D721Med (cell line): Measurements from ENCODE around the gene TUBB3.

Experiments used
- DNase-seq: peaks from one replicate; pipeline ENCODE4 v3.0.0; 2011; ENCODE audit warnings: low spot score; ENCODE audit not compliant: insufficient read length
- FAIRE-seq: peaks from 2 replicates; lab custom pipeline; 2011; peaks lifted over from hg19 to GRCh38; lab: Jason Lieb, UNC
- TF ChIP-seq, protein P1 (sequence below): IDR thresholded peaks from 2 replicates; pipeline ENCODE4 v1.5.1; 2012; ENCODE audit warnings: mild to moderate bottlenecking, control low read depth; ENCODE audit not compliant: insufficient read depth; ENCODE audit errors: missing control alignments

The TUBB3 gene

DNA sequence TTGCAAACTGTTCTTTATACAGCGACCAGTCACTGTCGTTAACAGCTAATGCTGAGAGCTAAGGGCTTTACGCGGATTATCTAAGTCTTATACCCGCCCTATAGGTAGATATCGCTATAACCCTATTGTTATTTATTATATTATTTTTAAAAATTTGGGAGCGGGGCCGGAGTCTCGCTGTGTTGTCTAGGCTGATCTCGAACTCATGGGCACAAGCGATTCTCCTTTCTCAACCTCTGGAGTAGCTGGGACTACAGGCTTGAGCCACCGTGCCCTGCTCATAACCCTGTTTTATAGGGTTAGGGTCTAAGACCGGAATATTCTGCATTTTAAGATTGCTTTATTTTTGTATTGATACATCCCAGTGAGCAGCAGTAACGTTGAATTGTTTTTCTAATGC is 50.1 kb downstream of the TUBB3 start:
- DNase-seq: no peak
- no peak for FAIRE-seq
- TF ChIP-seq, protein P1, sequence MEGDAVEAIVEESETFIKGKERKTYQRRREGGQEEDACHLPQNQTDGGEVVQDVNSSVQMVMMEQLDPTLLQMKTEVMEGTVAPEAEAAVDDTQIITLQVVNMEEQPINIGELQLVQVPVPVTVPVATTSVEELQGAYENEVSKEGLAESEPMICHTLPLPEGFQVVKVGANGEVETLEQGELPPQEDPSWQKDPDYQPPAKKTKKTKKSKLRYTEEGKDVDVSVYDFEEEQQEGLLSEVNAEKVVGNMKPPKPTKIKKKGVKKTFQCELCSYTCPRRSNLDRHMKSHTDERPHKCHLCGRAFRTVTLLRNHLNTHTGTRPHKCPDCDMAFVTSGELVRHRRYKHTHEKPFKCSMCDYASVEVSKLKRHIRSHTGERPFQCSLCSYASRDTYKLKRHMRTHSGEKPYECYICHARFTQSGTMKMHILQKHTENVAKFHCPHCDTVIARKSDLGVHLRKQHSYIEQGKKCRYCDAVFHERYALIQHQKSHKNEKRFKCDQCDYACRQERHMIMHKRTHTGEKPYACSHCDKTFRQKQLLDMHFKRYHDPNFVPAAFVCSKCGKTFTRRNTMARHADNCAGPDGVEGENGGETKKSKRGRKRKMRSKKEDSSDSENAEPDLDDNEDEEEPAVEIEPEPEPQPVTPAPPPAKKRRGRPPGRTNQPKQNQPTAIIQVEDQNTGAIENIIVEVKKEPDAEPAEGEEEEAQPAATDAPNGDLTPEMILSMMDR: no peak

DNA sequence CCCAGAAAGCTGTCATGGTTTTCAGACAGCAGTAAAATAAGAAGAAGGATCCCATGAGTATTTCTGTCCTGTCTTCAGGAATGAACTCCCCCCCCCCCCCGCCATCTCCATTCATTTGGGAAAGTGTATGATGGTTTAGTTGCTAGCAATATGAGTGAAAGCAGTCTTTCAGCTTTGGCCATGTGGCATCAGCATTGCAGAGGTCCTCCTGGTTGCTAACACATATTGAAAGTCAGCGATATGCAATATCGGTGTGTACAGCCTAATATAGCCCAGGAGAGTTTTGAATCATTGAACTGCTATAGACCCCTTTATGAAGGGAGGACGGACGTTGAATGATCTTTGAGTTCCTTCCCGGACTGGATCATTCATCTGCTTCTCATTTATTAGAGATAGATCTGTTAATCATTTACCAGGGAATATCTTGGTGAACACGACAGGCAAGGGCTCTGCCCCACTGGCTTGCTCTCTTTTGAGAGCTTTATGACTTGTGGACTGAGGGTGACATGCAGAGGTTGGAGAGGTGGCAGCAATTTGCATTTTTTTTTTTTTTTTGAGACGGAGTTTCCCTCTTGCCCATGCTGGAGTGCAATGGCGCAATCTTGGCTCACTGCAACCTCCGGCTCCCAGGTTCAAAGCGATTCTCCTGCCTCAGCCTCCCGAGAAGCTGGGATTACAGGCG is 50.7 kb downstream of the TUBB3 start:
- no peak for FAIRE-seq
- DNase-seq: no peak
- TF ChIP-seq, protein P1: no peak

DNA sequence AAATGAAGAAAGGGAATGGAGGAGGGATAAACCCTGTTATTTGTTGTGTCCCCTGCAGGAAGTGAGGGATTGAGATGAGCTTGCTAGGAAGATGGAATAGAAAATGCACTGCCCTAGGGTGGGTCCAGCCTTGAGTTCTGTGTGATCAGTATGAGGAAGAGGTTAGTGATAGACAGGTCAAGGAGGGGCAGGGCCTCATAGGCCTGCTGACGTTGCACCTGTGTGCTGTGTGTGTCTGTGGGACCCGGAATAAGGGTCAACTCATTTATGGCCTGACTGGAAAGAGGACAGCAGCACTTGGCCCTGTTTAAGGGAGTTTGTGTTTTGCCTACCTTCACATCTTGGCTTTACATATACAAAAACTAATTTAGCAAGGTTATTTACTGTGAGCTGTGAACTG is 51.7 kb downstream of the TUBB3 start:
- TF ChIP-seq, protein P1: no peak
- no peak for FAIRE-seq
- DNase-seq: no peak

DNA sequence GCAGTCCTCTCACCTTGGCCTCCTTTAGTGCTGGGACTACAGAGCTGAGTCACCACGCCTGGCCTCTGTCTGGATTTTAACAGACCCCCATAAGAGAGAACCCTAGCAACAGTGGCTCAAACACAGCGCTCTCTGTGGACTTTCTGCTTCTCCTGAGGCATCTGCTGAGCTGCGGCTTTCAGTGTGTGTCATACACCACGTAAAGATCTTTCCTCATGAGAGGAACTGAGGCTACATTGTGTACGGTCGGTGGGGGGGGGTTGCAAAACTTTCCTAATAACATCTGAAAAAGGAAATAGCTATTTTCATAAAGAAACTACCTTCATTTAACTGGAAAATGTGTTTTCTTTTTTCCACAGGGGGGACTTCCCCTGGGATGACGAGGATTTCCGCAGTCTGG is 58.3 kb downstream of the TUBB3 start:
- TF ChIP-seq, protein P1: no peak
- FAIRE-seq: no peak
- DNase-seq: no peak

DNA sequence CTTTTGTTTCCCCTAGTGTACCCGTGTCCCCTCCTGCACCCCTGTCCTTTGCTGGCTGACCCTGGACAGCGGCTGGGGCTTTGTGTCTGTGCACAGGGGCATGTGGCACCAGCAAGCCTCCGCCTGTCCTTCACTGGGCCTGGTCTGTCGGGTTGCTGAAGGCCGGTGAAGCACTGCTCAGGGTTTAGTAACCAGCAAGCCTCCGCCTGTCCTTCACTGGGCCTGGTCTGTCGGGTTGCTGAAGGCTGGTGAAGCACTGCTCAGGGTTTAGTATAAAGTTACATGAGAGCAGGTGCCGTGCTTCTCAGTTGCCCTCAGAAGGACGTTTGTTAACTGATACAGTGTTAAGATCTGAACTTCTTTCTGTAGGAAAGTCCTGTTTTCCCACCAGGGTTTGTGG is 59.2 kb downstream of the TUBB3 start:
- DNase-seq: no peak
- TF ChIP-seq, protein P1: no peak
- FAIRE-seq: no peak

DNA sequence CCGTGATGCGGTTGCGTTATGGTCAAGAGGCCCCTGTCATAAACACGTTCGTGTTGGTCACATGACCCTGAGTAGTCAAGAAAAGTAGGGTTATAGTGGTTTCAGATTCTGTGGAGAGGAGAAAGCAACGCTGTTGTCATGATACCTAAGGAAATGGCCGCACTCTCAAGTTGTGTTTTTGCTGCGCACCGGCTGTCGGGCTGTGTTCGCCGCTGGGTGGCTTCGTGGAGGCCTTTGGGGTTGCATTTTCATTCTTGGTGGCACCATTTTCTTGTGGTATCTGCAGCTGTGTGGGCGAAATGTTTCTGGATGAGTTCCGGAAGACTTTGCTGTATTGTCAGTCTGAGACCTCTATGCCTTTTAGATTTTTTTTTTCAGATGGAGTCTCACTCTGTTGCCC is 60.4 kb downstream of the TUBB3 start:
- TF ChIP-seq, protein P1: no peak
- DNase-seq: no peak
- FAIRE-seq: no peak

DNA sequence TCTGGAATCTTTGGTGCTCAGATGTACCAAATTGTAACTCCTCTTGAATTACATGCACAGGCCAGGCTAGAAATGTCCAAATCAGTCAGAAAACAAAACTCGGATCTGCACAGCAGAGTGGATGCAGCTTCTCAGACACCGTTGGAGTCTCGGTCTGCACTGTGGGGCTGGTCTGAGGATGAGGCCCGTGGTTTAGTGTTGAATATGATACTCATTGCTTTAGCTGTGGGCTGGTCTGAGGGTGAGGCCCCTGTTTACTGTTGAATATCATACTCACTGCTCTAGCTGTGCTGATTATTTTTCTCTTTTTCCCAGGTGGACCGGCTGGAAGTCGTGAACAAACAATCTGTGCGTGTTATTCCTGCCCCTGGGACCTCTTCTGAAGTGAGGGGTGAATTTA is 61.1 kb downstream of the TUBB3 start:
- TF ChIP-seq, protein P1: no peak
- DNase-seq (no peak), FAIRE-seq (no peak)
